Muscle of leg (tissue), 16 donors: ENCODE results near the gene ZNF575. TPM values are rescaled to one million over a fixed set of nuclear protein-coding genes. Genes with fewer than 3 reads are reported as not detected.

Source experiments
- DNase-seq: peaks from one replicate; pipeline ENCODE4 v3.0.0; 2013
- H3K27ac ChIP-seq: one replicate; pipeline ENCODE4 v1.5.1; 2013; ENCODE audit warnings: mild to moderate bottlenecking, low read length, control low read depth
- H3K27me3 ChIP-seq: one replicate; pipeline ENCODE4 v1.6.1; 2013; ENCODE audit warnings: low read length; ENCODE audit not compliant: control insufficient read depth, insufficient read depth
- H3K36me3 ChIP-seq: one replicate; pipeline ENCODE4 v1.6.1; 2013; ENCODE audit warnings: low read length; ENCODE audit not compliant: control insufficient read depth, insufficient read depth
- H3K4me1 ChIP-seq: one replicate; pipeline ENCODE4 v1.6.1; 2013; ENCODE audit warnings: low read length; ENCODE audit not compliant: control insufficient read depth, insufficient read depth
- H3K4me3 ChIP-seq: one replicate; pipeline ENCODE4 v1.5.1; 2013; ENCODE audit warnings: low read length, control low read depth
- H3K9me3 ChIP-seq: replicated peaks from 2 replicates; pipeline ENCODE4 v1.6.1; 2013; ENCODE audit warnings: low read depth, low read length; ENCODE audit not compliant: control insufficient read depth
- WGBS: methylation state at CpG from one replicate; pipeline ENCODE4 v1.1.5; 2013; ENCODE audit warnings: missing lambda C conversion rate; ENCODE audit not compliant: insufficient coverage; 5-methylcytosine and 5-hydroxymethylcytosine counted together
- long read RNA-seq, 11 donors: transcript quantifications; one replicate each; lab custom pipeline, GENCODE V29; 2026
- polyA plus RNA-seq, 8 donors: library from polyadenylated mRNA; unstranded; fragments of 120-200 nt; gene quantifications; one replicate each; pipeline versions ENCODE4 v1.2.1 to v1.2.3, GENCODE V29; 2013; ENCODE audit warnings: inconsistent platforms in 1 of 8, low replicate concordance in 1 of 8; ENCODE audit not compliant: insufficient read length in 8 of 8, insufficient read depth in 1 of 8
- total RNA-seq: library from RNA; stranded (reverse); fragments of 120-200 nt; gene quantifications from one replicate; pipeline ENCODE4 v1.2.4, GENCODE V29; 2013

ZNF575 gene, protein sequence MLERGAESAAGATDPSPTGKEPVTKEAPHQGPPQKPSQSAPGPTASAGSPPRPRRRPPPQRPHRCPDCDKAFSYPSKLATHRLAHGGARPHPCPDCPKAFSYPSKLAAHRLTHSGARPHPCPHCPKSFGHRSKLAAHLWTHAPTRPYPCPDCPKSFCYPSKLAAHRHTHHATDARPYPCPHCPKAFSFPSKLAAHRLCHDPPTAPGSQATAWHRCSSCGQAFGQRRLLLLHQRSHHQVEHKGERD
- total RNA-seq: 0.62 TPM
- polyA plus RNA-seq: 1 to 10 TPM; 2.2 to 5.0 (median 3.4) TPM
- long read RNA-seq, donor 1, partial matches to known transcripts: 0 of 1 reads
- long read RNA-seq, donor 1, other reads (novel, unspliced or antisense): 0 of 1 reads
- long read RNA-seq, donor 2: 0 reads
- long read RNA-seq, donor 3, partial matches to known transcripts: 0 of 4 reads
- long read RNA-seq, donor 3, other reads (novel, unspliced or antisense): 0 of 4 reads
- long read RNA-seq, donor 4: 0 reads
- long read RNA-seq, donor 5, partial matches to known transcripts: 0 of 2 reads
- long read RNA-seq, donor 5, other reads (novel, unspliced or antisense): 0 of 2 reads
- long read RNA-seq, donor 6, partial matches to known transcripts: 60 of 66 reads
- long read RNA-seq, donor 6, other reads (novel, unspliced or antisense): 5 of 66 reads
- long read RNA-seq, donor 7, partial matches to known transcripts: 0 of 1 reads
- long read RNA-seq, donor 7, other reads (novel, unspliced or antisense): 0 of 1 reads
- long read RNA-seq, donor 8, partial matches to known transcripts: 0 of 3 reads
- long read RNA-seq, donor 8, other reads (novel, unspliced or antisense): 0 of 3 reads
- long read RNA-seq, donor 9, partial matches to known transcripts: 0 of 2 reads
- long read RNA-seq, donor 9, other reads (novel, unspliced or antisense): 0 of 2 reads
- long read RNA-seq, donor 10, partial matches to known transcripts: 0 of 2 reads
- long read RNA-seq, donor 10, other reads (novel, unspliced or antisense): 0 of 2 reads
- long read RNA-seq, donor 11, partial matches to known transcripts: 14 of 36 reads
- long read RNA-seq, donor 11, other reads (novel, unspliced or antisense): 16 of 36 reads

DNA sequence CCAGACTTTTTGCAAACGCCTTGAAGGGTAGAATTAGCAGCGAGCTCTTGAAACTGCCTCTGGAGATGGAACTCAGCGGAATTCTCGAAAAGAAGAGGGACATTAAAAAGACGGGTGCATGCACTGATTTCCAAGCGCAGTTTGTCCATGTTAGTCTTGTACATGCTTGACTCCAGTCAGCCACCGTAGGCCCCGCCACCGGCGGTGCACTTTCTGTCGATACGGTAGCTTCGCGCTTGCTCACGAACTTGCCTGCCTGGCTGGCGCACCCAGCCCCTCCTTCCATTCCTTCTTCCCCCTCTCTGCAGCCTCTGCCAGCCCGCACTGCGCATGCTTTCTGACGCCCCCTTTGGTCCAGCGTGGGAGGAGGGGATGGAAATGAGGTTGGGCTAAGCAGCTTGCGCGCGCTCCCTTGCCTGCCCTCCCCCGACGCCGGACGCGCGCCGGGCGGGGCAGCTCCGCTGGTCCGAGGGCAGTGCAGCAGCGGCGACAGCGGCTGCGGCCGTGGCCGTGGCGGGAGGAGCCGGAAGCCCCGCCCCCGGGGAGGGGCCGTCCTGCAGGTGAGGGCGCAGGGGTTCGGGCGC lies at the start of gene ZNF575:
Gene ZNF575, plus strand, starts transcription at position 227 of the 584 bp plus-strand sequence. CDS start 1,235 bp downstream, outside the sequence.
- WGBS: under 1% methylated on average over 39 of the region's 47 CpGs
- Histone ChIP-seq H3K27me3 (no peaks in the 10 kb centered on the region), H3K36me3 (peaks cover 10% of the 10 kb centered on the region), H3K9me3 (no peaks in the 10 kb centered on the region), H3K4me1 (peaks cover 22% of the 10 kb centered on the region), H3K27ac (peak within 1 kb of the TSS; percentile 99), H3K4me3 (peak within 1 kb of the TSS; percentile 70)
- DNase-seq: peak; percentile 100

DNA sequence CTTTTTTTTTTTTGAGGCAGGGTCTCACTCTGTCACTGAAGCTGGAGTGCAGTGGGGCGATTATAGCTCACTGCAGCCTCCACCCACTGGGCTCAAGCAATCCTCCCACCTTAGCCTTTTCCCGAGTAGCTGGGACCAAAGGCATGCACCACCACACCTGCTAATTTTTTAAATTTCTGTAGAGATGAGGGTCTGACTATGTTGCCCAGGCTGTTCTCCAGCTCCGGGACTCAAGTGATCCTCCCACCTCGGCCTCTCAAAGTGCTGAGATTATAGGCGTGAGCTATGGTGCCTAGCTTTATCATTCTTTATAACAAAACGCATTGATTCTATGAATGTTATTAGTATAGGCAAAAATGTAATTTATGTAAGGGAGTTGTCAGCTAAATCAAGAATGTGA lies 49.7 kb upstream of the ZNF575 start:
- Histone ChIP-seq H3K27me3 (no peaks in the 10 kb centered on the region), H3K9me3 (no peaks in the 10 kb centered on the region), H3K4me1 (no peaks in the 10 kb centered on the region), H3K4me3 (no peak overlapping the region), H3K27ac (no peak overlapping the region), H3K36me3 (no peaks in the 10 kb centered on the region)
- WGBS: no CpG with 5 or more reads among the region's 6 CpGs
- no peak for DNase-seq

DNA sequence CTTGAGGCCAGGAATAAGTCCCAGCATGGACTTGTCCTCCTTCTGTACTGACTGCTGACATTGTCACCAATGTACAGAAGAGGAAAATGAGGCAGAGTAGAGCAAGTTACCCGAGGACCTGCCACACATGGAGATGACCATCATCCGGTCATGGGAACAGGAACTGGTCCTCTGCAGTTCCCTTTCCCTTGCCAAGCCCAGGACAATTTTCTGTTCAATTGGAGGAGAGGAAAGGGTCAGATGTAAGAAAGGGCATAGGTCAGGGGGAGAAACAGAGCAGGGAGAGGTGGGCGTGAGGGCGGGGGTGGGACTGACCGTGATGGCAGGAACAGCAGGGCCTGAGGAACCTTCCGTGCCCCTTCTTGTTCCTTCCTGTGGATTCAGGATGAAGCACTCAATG lies 47.0 kb upstream of the ZNF575 start:
- no peak overlapping the region for H3K27ac ChIP-seq
- H3K4me3 ChIP-seq: no peak overlapping the region
- no peak for DNase-seq

DNA sequence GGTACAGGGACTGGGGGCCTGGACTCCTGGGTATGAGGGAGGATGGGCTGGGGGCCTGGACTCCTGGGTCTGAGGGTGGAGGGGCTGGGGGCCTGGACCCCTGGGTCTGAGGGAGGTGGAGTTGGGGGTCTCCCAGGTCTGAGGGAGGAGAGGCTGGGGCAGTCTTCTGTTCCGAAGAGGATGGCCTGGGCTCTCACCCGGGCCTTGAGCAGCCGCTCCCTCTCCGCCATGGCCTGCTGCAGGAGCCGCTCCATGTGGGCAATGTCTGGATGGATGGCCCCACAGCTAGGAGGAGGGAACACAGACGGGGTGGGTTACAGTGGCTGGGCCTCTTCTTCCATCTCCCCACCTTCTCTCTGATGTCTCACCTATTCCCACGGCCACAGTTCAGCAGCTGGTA lies 46.6 kb upstream of the ZNF575 start:
- Histone ChIP-seq H3K4me1 (no peaks in the 10 kb centered on the region), H3K36me3 (no peaks in the 10 kb centered on the region), H3K27ac (no peak overlapping the region), H3K27me3 (no peaks in the 10 kb centered on the region), H3K9me3 (no peaks in the 10 kb centered on the region), H3K4me3 (no peak overlapping the region)
- DNase-seq: no peak
- 85% methylated on average over 5 of the region's 7 CpGs for WGBS

More for the DNA sequence above, 47.0 kb upstream of the ZNF575 start:
- no peaks in the 10 kb centered on the region for H3K36me3 ChIP-seq
- no peaks in the 10 kb centered on the region for H3K9me3 ChIP-seq
- WGBS: 74% methylated on average over 6 of the region's 6 CpGs
- no peaks in the 10 kb centered on the region for H3K27me3 ChIP-seq
- no peaks in the 10 kb centered on the region for H3K4me1 ChIP-seq

DNA sequence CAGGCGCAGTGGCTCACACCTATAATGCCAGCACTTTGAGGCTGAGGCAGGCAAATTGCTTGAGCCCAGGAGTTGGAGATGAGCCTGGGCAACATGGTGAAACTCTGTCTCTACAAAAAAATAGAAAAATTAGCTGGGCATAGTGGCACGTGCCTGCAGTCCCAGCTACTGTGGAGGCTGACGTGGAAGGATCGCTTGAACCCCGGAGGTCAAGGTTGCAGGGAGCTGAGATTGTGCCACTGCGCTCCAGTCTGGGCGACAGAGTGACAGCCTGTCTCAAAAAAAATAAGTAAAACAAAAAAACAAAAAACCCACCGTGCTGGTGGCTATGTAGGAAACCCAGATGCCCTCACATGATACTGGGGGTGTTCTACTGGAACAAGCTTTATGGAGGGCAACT lies 44.8 kb upstream of the ZNF575 start:
- Histone ChIP-seq H3K4me3 (no peak overlapping the region), H3K27me3 (no peaks in the 10 kb centered on the region), H3K36me3 (no peaks in the 10 kb centered on the region), H3K9me3 (no peaks in the 10 kb centered on the region), H3K27ac (no peak overlapping the region), H3K4me1 (no peaks in the 10 kb centered on the region)
- WGBS: 97% methylated on average over 3 of the region's 8 CpGs
- DNase-seq: no peak

DNA sequence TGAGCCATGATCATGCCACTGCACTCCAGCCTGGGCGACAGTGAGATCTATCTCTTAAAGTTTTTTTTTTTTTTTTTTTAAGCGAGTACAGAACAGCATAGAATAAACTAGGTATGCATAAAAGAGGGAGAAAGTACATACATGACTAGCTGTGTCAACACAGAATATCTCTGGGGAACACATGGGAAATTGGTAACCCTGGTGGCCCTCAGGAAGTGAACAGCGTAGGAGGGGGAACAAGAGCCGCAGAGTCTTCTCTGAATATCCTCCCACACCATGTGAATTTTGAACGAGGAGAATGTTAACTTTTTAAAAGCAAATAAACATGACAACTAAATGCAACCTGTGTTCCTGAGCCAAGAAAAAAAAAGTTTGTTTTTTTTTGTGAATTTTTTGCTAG lies 43.7 kb upstream of the ZNF575 start:
- DNase-seq: peak; percentile 39
- H3K9me3 ChIP-seq: no peaks in the 10 kb centered on the region
- WGBS: no CpG with 5 or more reads among the region's 5 CpGs

DNA sequence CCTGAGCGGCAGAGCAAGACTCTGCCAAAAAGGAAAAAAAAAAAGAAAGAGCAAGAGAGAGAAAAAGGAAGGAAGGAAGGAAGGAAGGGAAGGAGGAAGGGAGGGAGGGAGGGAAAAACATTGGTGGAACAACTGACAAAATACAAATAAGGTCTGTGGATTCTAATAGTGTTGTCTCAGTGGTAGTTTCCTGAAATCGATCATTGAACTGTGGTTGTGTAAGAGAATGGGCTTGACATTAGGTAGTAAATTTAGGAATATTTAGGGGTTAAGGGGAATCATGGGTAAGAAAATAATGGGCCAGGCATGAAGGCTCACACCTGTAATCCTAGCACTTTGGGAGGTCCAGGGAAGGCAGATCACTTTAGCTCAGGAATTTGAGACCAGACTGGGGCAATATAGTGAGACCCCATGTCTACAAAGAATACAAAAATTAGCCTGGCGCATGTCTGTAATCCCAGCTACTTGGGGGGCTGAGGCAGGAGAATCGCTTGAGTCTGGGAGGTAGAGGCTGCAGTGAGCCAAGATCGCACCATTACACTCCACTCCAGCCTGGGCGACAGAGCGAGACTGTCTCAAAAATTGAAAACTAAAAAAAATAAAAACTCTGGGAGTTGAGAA lies 42.9 kb upstream of the ZNF575 start:
- Histone ChIP-seq H3K4me3 (no peak overlapping the region), H3K9me3 (no peaks in the 10 kb centered on the region), H3K36me3 (peaks cover 9% of the 10 kb centered on the region), H3K27me3 (no peaks in the 10 kb centered on the region), H3K4me1 (no peaks in the 10 kb centered on the region), H3K27ac (no peak overlapping the region)
- WGBS: 90% methylated on average over 2 of the region's 7 CpGs
- no peak for DNase-seq

More for the DNA sequence above, 43.7 kb upstream of the ZNF575 start:
- no peaks in the 10 kb centered on the region for H3K4me1 ChIP-seq
- peaks cover 2% of the 10 kb centered on the region for H3K36me3 ChIP-seq
- H3K4me3 ChIP-seq: no peak overlapping the region
- no peak overlapping the region for H3K27ac ChIP-seq
- H3K27me3 ChIP-seq: no peaks in the 10 kb centered on the region

DNA sequence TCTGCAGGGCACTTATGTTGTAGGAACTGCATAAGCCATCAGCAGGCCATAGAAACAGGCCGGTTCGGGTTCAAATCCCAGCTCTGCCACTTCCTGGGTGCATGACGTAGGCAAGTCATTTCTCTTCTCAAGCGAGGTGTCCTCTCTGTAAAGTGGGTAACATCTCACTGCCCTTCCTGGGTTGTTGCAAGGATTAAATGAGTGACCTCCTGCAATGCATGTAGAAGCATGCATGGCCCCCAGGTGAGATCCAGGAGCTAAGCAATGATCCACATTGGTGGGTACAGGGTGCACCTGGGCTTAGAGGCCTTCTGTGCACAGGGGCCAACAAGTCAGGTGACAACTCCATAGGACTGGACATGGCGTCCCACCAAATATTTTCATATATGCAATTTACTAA lies 42.2 kb upstream of the ZNF575 start:
- H3K4me3 ChIP-seq: no peak overlapping the region
- no peak for DNase-seq
- H3K4me1 ChIP-seq: no peaks in the 10 kb centered on the region
- no peaks in the 10 kb centered on the region for H3K9me3 ChIP-seq
- H3K27me3 ChIP-seq: no peaks in the 10 kb centered on the region
- H3K36me3 ChIP-seq: peaks cover 16% of the 10 kb centered on the region
- 93% methylated on average over 4 of the region's 5 CpGs for WGBS
- H3K27ac ChIP-seq: no peak overlapping the region

DNA sequence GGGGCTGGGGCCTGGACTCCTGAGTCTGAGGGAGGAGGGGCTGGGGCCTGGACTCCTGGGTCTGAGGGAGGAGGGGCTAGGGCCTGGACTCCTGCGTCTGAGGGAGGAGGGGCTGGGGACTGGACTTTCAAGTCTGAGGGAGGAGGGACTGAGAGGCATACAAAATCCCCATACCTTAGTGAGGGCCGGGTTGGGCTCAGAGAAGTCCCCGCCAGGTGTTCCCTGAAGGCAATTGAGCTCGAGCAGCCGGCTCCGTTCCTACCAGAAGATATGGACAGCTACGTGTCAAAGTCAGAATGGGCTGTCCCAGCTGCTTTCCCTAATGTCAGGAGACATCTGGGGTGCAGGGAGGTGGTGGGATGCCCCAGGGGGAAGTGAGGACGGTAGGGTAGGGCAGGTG lies 37.9 kb upstream of the ZNF575 start:
- no peak overlapping the region for H3K4me3 ChIP-seq
- H3K27me3 ChIP-seq: no peaks in the 10 kb centered on the region
- H3K36me3 ChIP-seq: peaks cover 27% of the 10 kb centered on the region
- 70% methylated on average over 5 of the region's 8 CpGs for WGBS
- no peak for DNase-seq
- H3K9me3 ChIP-seq: no peaks in the 10 kb centered on the region
- H3K27ac ChIP-seq: no peak overlapping the region
- H3K4me1 ChIP-seq: peaks cover 12% of the 10 kb centered on the region
